ENCODE results near the gene SLC4A7. TPM values are rescaled to one million over a fixed set of nuclear protein-coding genes. Genes with fewer than 3 reads are reported as not detected.

Gene SLC4A7
- polyA plus RNA-seq, 1 of the 3 experiments (the other 2 are of a cell fraction) = 3.9 TPM

DNA sequence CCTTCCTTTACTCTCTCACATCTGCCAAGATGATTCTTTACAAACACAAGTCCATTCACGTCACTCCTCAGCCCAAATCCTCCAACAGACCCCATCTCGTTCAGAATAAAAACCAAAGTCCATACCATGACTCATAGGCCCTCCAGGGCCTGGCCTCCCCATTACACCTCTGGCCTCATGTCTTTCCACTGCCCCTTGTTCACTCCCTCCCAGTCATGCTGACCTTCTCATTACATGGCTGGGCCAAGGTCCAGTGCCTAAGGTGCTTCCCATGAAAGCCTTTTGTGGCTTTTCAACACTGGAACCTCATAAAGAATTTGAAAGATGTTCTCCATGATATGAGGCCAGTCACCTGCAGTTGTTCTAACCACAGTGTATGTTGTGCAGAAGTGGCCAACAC lies 159.5 kb downstream of the SLC4A7 start:
- DNase-seq = no peak
- Histone ChIP-seq H3K9ac (no peak overlapping the region), H4K20me1 (ENCODE audit: insufficient read depth) (no peaks in the 10 kb centered on the region), H2AFZ (ENCODE audit: low read depth) (no peak overlapping the region), H3K4me3 (ENCODE audit: low read depth in 2 of 2, low read length in 1 of 2) (no peak overlapping the region), H3K4me1 (ENCODE audit: control insufficient read depth in 1 of 2, insufficient read depth in 2 of 2, low read depth in 1 of 2, low read length in 1 of 2) (peaks cover 0 to 9% of the 10 kb centered on the region in 2 experiments; a peak in 1 of 4 replicates), H3K9me3 (no peaks in the 10 kb centered on the region), H3K36me3 (replicated peaks in 1 of 2; ENCODE audit: control insufficient read depth in 1 of 2, insufficient read depth in 2 of 2, low read length in 1 of 2) (no peaks in the 10 kb centered on the region), H3K4me2 (no peak overlapping the region), H3K27me3 (ENCODE audit: insufficient read depth) (no peaks in the 10 kb centered on the region), H3K9me2 (no peaks in the 10 kb centered on the region), H3K79me2 (ENCODE audit: insufficient read depth) (no peaks in the 10 kb centered on the region), H3K27ac (ENCODE audit: low read depth in 2 of 2, low read length in 1 of 2) (no peak overlapping the region), H3F3A (replicated peaks; ENCODE audit: insufficient read depth) (peaks cover 4% of the 10 kb centered on the region)
- POLR2A ChIA-PET = no interaction called here
- CTCF ChIA-PET = no interaction called here
- WGBS (ENCODE audit: low lambda C conversion rate) = 41% methylated on average over 2 of the region's 2 CpGs
- TF ChIP-seq YY1 (IDR thresholded peaks at IDR 0.05; ENCODE audit: low read depth) = no peak
- no peak for TF ChIP-seq MXI1 (IDR thresholded peaks at IDR 0.05; ENCODE audit: low read depth, low read length)
- TF ChIP-seq, protein P1, sequence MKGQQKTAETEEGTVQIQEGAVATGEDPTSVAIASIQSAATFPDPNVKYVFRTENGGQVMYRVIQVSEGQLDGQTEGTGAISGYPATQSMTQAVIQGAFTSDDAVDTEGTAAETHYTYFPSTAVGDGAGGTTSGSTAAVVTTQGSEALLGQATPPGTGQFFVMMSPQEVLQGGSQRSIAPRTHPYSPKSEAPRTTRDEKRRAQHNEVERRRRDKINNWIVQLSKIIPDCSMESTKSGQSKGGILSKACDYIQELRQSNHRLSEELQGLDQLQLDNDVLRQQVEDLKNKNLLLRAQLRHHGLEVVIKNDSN (IDR thresholded peaks at IDR 0.05; ENCODE audit: borderline replicate concordance, low read depth) = no peak
- TF ChIP-seq RFX5 (IDR thresholded peaks at IDR 0.05; ENCODE audit: low read length) = no peak
- no peak for TF ChIP-seq RAD21 (IDR thresholded peaks at IDR 0.05; ENCODE audit: low read length)
- TF ChIP-seq CHD2 (IDR thresholded peaks at IDR 0.05; ENCODE audit: low read length, partially characterized antibody) = no peak
- TF ChIP-seq GATA2 (CRISPR knock-in tag; IDR thresholded peaks at IDR 0.05) = no peak
- no peak for TF ChIP-seq NFIC (IDR thresholded peaks at IDR 0.05; ENCODE audit: borderline replicate concordance)
- TF ChIP-seq, protein P2, sequence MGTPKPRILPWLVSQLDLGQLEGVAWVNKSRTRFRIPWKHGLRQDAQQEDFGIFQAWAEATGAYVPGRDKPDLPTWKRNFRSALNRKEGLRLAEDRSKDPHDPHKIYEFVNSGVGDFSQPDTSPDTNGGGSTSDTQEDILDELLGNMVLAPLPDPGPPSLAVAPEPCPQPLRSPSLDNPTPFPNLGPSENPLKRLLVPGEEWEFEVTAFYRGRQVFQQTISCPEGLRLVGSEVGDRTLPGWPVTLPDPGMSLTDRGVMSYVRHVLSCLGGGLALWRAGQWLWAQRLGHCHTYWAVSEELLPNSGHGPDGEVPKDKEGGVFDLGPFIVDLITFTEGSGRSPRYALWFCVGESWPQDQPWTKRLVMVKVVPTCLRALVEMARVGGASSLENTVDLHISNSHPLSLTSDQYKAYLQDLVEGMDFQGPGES (IDR thresholded peaks at IDR 0.05; ENCODE audit: low read depth, low read length) = no peak
- TF ChIP-seq, protein P3, sequence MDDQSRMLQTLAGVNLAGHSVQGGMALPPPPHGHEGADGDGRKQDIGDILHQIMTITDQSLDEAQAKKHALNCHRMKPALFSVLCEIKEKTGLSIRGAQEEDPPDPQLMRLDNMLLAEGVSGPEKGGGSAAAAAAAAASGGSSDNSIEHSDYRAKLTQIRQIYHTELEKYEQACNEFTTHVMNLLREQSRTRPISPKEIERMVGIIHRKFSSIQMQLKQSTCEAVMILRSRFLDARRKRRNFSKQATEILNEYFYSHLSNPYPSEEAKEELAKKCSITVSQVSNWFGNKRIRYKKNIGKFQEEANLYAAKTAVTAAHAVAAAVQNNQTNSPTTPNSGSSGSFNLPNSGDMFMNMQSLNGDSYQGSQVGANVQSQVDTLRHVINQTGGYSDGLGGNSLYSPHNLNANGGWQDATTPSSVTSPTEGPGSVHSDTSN (IDR thresholded peaks at IDR 0.05) = no peak
- TF ChIP-seq TEAD4 (IDR thresholded peaks at IDR 0.05; ENCODE audit: borderline replicate concordance, insufficient read depth) = no peak
- TF ChIP-seq MEF2A (IDR thresholded peaks at IDR 0.05; ENCODE audit: borderline replicate concordance, low read depth) = no peak

DNA sequence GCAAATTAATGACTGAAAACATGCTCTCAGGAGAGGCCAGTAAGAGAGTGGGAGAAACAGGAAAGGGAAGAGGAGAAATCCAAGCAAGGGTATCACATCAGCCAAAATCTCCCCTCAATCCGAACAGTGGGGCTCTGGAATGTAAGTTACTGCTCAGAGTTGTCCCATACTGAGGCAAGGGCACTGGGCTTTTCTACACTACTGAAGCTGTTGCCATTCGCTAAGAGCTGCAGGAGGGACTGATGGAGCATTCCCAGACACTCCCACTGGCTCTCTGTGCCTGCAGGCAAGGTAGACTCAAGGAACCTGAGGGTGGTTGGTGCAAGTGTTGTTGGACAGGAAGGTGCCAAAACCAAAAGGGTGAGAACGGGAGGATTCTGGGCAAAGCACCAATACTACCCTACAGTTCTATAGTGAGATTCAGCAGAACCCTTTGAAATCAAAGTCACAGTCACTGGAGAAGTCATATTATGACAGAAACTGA lies 161.1 kb downstream of the SLC4A7 start:
- no peak overlapping the region for H3K4me2 ChIP-seq
- no peaks in the 10 kb centered on the region for H3K79me2 ChIP-seq (ENCODE audit: insufficient read depth)
- H4K20me1 ChIP-seq (ENCODE audit: insufficient read depth) = no peaks in the 10 kb centered on the region
- TF ChIP-seq, protein P3 (IDR thresholded peaks at IDR 0.05) = no peak
- no peak for TF ChIP-seq NRF1 (IDR thresholded peaks at IDR 0.05; ENCODE audit: low read depth, low read length)
- TF ChIP-seq, protein P4, sequence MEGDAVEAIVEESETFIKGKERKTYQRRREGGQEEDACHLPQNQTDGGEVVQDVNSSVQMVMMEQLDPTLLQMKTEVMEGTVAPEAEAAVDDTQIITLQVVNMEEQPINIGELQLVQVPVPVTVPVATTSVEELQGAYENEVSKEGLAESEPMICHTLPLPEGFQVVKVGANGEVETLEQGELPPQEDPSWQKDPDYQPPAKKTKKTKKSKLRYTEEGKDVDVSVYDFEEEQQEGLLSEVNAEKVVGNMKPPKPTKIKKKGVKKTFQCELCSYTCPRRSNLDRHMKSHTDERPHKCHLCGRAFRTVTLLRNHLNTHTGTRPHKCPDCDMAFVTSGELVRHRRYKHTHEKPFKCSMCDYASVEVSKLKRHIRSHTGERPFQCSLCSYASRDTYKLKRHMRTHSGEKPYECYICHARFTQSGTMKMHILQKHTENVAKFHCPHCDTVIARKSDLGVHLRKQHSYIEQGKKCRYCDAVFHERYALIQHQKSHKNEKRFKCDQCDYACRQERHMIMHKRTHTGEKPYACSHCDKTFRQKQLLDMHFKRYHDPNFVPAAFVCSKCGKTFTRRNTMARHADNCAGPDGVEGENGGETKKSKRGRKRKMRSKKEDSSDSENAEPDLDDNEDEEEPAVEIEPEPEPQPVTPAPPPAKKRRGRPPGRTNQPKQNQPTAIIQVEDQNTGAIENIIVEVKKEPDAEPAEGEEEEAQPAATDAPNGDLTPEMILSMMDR (IDR thresholded peaks at IDR 0.05) = no peak
- no peak for TF ChIP-seq NFIC (IDR thresholded peaks at IDR 0.05; ENCODE audit: borderline replicate concordance)
- TF ChIP-seq ELF1 (IDR thresholded peaks at IDR 0.05) = no peak
- TF ChIP-seq, protein P5, sequence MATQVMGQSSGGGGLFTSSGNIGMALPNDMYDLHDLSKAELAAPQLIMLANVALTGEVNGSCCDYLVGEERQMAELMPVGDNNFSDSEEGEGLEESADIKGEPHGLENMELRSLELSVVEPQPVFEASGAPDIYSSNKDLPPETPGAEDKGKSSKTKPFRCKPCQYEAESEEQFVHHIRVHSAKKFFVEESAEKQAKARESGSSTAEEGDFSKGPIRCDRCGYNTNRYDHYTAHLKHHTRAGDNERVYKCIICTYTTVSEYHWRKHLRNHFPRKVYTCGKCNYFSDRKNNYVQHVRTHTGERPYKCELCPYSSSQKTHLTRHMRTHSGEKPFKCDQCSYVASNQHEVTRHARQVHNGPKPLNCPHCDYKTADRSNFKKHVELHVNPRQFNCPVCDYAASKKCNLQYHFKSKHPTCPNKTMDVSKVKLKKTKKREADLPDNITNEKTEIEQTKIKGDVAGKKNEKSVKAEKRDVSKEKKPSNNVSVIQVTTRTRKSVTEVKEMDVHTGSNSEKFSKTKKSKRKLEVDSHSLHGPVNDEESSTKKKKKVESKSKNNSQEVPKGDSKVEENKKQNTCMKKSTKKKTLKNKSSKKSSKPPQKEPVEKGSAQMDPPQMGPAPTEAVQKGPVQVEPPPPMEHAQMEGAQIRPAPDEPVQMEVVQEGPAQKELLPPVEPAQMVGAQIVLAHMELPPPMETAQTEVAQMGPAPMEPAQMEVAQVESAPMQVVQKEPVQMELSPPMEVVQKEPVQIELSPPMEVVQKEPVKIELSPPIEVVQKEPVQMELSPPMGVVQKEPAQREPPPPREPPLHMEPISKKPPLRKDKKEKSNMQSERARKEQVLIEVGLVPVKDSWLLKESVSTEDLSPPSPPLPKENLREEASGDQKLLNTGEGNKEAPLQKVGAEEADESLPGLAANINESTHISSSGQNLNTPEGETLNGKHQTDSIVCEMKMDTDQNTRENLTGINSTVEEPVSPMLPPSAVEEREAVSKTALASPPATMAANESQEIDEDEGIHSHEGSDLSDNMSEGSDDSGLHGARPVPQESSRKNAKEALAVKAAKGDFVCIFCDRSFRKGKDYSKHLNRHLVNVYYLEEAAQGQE (IDR thresholded peaks at IDR 0.05; ENCODE audit: low read depth, low read length) = no peak
- H3K27ac ChIP-seq (ENCODE audit: low read depth in 2 of 2, low read length in 1 of 2) = no peak overlapping the region
- H2AFZ ChIP-seq (ENCODE audit: low read depth) = no peak overlapping the region
- no peaks in the 10 kb centered on the region for H3K9me3 ChIP-seq
- H3K4me3 ChIP-seq (ENCODE audit: low read depth in 2 of 2, low read length in 1 of 2) = no peak overlapping the region
- H3K27me3 ChIP-seq (ENCODE audit: insufficient read depth) = no peaks in the 10 kb centered on the region
- ChIA-PET POLR2A (no interaction called here), CTCF (interaction anchor here (0.9 to 1.2 kb wide), 2 partner anchors 18 to 358 kb away, joined by 3 to 5 read pairs; no protein-coding TSS in a partner anchor)
- H3K9me2 ChIP-seq = no peaks in the 10 kb centered on the region
- H3K4me1 ChIP-seq (ENCODE audit: control insufficient read depth in 1 of 2, insufficient read depth in 2 of 2, low read depth in 1 of 2, low read length in 1 of 2) = peaks cover 0 to 9% of the 10 kb centered on the region in 2 experiments; a peak in 1 of 4 replicates
- peaks cover 4% of the 10 kb centered on the region for H3F3A ChIP-seq (replicated peaks; ENCODE audit: insufficient read depth)
- no peak overlapping the region for H3K9ac ChIP-seq
- no peaks in the 10 kb centered on the region for H3K36me3 ChIP-seq (replicated peaks in 1 of 2; ENCODE audit: control insufficient read depth in 1 of 2, insufficient read depth in 2 of 2, low read length in 1 of 2)
- 64% methylated on average over 3 of the region's 3 CpGs for WGBS (ENCODE audit: low lambda C conversion rate)
- no peak for DNase-seq

Data from SK-N-SH (cell line).